LNCaP clone FGC (cell line): ENCODE measurements around the gene ONECUT3.
"Not testable (repeated sequence)": the region's sequence is repeated elsewhere in the genome, so short reads cannot be mapped to it uniquely, and the experiment has no call there.

Experiments used
- DNase-seq: peaks from one replicate; pipeline ENCODE4 v3.0.0-alpha.2; 2011; ENCODE audit warnings: low read depth
- H3K4me3 ChIP-seq: 2 replicates; pipeline ENCODE4 v1.5.1; 2011; ENCODE audit warnings: mild to moderate bottlenecking, low read depth, low read length, control low read depth
- TF ChIP-seq, protein P1 (sequence below): IDR thresholded peaks from 2 replicates; pipeline ENCODE4 v1.5.1; 2012; ENCODE audit warnings: mild to moderate bottlenecking; ENCODE audit not compliant: control insufficient read depth, insufficient read depth; ENCODE audit errors: extremely low read depth

ONECUT3 gene

DNA sequence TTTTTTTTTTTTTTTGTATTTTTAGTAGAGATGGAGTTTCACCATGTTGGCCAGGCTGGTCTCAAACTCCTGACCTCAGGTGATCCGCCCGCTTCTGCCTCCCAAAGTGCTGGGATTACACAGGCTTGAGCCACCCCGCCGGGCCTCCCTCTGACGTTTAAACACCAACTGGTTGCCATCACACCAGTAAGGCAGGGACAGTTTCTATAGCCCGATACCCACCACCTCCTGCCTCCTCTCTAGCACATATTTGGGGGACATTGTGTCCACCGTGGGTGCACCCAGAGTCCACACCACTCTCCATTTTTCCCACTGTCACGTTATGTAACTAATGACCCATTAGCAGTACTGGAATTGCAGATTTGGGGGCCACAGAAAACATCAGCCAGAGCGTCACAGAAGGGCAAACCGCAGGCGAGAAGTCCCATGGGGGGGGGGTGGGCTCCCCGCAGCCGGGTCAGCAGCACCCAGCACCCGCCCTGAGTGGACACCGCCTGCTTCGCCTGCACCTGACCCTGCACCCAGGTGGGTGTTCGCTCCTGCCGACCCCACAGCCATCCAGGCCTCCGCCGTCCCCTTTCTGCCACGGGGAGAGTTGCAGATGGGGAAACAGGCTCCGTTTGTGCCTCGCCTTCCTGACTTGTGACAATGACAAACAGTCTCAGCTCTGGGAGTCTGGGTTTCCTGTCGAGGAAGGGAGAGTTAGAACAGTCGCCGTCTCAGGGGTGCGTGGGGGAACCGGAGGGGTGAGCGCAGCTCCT lies 3.6 kb downstream of the ONECUT3 start:
- no peak overlapping the region for H3K4me3 ChIP-seq
- DNase-seq = no peak
- TF ChIP-seq, protein P1, sequence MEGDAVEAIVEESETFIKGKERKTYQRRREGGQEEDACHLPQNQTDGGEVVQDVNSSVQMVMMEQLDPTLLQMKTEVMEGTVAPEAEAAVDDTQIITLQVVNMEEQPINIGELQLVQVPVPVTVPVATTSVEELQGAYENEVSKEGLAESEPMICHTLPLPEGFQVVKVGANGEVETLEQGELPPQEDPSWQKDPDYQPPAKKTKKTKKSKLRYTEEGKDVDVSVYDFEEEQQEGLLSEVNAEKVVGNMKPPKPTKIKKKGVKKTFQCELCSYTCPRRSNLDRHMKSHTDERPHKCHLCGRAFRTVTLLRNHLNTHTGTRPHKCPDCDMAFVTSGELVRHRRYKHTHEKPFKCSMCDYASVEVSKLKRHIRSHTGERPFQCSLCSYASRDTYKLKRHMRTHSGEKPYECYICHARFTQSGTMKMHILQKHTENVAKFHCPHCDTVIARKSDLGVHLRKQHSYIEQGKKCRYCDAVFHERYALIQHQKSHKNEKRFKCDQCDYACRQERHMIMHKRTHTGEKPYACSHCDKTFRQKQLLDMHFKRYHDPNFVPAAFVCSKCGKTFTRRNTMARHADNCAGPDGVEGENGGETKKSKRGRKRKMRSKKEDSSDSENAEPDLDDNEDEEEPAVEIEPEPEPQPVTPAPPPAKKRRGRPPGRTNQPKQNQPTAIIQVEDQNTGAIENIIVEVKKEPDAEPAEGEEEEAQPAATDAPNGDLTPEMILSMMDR = no peak

DNA sequence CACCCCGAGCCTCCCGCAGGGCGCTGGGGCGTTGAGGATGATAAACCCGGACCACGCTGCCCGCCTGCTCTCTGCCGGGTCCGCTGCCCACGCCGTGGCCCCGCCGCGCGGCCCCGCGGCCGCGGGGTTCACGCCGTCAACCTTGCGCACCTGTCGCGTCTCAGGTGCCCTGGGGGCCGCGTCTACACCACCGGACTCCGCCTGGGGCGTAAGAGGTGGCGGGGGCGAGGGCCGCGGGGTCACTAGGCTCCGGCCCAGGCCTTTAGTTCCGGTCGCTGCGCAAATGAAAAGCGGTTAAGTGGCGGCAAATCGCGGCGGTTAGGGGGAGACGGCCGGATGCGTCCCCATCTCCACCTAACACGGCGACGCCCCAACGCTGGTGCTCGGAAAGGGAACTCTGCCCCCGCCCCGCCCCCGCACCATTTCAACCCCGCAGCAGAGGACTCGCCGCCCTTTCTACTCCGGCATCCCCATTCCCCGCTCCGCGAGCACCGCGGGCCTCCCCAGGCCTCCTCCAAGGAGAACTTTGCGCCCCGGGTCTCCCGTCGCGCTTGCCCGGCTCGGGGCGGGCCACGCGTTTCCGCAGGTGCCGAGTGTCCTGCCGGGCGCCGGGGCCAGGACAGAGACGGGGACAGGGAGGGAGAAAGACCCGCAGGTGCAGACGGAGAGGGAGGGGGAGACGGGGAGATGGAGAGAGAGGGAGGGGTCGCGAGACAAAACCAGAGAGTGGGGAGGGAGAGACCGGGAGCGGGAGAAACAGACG lies 4.3 kb downstream of the ONECUT3 start:
- TF ChIP-seq, protein P1 = no peak
- no peak for DNase-seq

DNA sequence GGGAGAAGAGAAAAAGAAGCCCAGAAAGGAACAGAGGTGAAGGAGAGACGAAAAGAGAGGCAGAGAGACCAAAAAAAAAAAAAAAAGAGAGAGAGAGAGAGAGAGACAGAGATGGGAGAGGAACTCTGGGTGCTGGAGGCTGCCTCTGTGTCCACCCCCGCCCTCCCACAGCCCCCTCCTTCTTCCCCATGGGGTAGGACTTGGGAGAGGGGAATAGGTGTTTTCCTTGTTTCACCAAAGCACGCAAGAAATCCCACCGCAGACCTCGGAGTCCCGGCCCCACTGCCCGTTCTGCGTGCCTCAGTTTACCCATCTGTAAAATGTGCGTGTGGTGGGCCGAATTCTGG lies 4.9 kb downstream of the ONECUT3 start:
- no peak overlapping the region for H3K4me3 ChIP-seq
- no peak for DNase-seq
- TF ChIP-seq, protein P1 = no peak

More for the DNA sequence above, 4.3 kb downstream of the ONECUT3 start:
- H3K4me3 ChIP-seq = no peak overlapping the region

DNA sequence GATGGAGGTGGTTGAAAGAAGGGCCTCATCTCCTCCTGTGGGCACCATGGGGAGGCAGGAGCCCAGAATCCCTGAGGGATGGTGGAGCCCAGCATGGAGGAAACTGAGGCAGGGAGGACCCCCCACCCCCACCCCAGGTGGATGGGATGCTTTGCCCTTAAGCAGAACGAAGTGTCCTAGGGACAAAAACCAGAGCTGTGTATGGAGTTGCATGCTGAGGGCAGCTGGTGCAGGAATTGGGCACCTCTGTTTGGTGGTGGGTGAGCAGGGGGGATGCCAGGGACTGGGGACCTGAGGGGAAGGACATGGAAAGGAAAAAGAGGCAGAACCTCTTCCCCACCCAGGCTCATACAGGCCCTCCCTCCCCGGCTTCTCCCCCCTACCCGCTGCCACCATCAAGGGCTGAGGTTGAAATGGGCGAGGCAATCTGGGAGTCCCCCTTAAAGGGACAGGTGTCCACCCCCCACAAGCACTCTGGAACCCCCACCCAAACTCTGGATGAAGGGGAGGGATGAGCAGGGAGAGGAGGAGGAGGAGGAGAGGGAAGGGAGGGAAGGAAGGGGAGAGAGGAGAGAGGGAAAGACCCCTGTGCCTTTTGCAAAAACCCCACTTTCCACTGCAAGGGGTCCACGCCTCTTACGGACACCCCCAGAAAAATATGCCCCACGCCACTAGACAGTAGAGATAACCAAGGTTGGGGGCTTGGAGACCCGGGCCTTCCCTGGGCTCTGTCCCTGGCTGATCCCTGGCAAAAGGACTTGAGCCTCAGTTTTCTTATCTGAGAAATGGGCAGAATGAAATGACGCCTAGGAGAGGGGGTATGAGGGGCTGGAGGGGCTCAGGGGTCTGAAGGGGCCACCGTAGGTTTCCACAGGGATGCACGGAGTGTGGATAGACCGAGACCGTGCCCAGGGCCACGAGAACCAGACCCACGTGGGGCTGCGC lies 5.9 kb downstream of the ONECUT3 start:
- DNase-seq = no peak
- H3K4me3 ChIP-seq = no peak overlapping the region
- TF ChIP-seq, protein P1 = no peak

DNA sequence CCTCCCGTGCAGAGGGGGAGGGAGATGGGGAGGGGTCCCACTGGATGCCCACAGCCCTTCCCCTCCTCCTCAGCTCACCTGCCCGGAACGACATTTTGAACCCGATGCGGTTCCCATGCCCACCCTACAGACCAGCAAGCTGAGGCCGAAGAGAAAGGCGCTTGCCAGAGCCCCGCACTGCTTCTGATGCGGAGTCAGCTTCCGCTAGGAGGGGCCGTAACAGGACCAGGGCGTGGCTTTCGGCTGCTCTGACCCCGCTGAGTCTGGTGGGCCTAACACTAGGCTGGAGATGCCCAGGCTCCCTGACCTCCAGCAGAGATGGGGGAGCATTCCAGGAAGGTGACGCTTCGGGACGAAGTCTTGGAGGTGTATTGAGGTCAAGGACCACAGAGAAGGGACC lies 6.7 kb downstream of the ONECUT3 start:
- TF ChIP-seq, protein P1 = no peak
- no peak for DNase-seq
- no peak overlapping the region for H3K4me3 ChIP-seq

DNA sequence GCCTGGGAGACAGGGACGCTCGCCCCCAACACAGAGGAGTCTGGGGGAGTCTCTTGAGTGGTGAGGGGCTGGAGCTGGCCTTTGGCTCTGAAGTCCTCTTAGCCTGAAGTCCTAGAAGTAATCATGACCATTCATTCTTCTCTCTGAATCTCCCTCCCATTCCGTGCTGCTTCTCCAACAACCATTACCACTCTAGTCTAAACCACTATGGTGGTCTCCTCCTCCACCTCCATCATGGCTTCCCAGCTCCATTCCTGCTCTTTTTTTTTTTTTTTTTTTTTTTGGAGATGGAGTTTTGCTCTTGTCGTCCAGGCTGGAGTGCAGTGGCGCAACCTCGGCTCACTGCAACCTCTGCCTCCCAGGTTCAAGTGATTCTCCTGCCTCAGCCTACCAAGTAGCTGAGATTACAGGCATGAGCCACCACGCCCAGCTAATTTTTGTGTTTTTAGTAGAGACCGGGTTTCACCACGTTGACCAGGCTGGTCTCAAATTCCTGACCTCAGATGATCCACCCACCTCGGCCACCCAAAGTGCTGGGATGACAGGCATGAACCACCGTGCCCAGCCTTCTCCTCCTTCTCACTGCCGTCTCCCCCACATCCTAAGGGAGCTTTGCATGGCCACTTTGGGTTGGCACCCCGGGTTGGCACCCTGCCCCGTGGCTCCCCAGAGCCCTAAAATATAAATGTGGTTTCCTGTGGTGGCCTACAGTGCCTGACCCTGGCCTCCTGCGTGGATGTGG lies 7.7 kb downstream of the ONECUT3 start:
- not testable (repeated sequence) for H3K4me3 ChIP-seq, DNase-seq
